Gastrocnemius medialis (tissue), 4 donors: ENCODE results near the gene COPS2.

Experiments
- POLR2A ChIP-seq, 2 donors: fragments of 450-650 bp; IDR thresholded peaks; one replicate each; pipeline ENCODE4 v1.6.1; 2017; ENCODE audit warnings: antibody characterized with exemption in 2 of 2, mild to moderate bottlenecking in 2 of 2, moderate library complexity in 2 of 2
- TF ChIP-seq, protein P1 (sequence below), 5 experiments: fragments of 450-650 bp in 3 of 5; fragments of 200-600 bp in 2 of 5; sonication (generic) in 2 of 5; IDR thresholded peaks in 4 of 5; conservative IDR thresholded peaks in 1 of 5; 1 replicate in 4 of 5; 2 replicates in 1 of 5; pipeline ENCODE4 v1.5.1; 2016 to 2019; ENCODE audit warnings: antibody characterized with exemption in 5 of 5, mild to moderate bottlenecking in 3 of 5, moderate library complexity in 3 of 5

DNA sequence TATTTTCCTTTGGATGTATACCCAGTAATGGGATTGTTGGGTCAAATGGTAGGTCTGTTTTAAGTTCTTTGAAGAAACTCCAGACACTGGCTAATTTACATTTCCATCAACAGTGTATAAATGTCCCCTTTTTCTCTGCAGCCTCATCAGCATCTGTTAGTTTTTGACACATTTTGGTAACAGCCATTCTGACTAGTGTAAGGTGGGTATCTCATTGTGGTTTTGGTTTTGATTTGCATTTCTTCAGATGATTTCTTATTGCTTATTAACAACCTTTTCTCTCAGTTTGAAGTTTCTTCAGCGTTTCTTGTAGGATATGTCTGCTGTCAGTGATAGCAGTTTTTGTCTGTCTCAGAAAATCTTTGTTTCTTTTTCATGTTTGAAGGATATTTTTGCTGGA is 30.1 kb upstream of the COPS2 start:
- TF ChIP-seq, protein P1, sequence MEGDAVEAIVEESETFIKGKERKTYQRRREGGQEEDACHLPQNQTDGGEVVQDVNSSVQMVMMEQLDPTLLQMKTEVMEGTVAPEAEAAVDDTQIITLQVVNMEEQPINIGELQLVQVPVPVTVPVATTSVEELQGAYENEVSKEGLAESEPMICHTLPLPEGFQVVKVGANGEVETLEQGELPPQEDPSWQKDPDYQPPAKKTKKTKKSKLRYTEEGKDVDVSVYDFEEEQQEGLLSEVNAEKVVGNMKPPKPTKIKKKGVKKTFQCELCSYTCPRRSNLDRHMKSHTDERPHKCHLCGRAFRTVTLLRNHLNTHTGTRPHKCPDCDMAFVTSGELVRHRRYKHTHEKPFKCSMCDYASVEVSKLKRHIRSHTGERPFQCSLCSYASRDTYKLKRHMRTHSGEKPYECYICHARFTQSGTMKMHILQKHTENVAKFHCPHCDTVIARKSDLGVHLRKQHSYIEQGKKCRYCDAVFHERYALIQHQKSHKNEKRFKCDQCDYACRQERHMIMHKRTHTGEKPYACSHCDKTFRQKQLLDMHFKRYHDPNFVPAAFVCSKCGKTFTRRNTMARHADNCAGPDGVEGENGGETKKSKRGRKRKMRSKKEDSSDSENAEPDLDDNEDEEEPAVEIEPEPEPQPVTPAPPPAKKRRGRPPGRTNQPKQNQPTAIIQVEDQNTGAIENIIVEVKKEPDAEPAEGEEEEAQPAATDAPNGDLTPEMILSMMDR (IDR thresholded peaks at IDR 0.05 in 4 of 5, conservative IDR thresholded peaks at IDR 0.05 in 1 of 5): no peak
- TF ChIP-seq POLR2A (IDR thresholded peaks at IDR 0.05): no peak
